Uterus (tissue), 2 donors: ENCODE results near the gene FNBP1L.

Source experiments
- CTCF ChIP-seq, 4 experiments: fragments of 200-600 bp in 2 of 4; fragments of 450-650 bp in 2 of 4; sonication (generic) in 2 of 4; IDR thresholded peaks; one replicate each; pipeline ENCODE4 v1.5.1; 2016 to 2019; ENCODE audit warnings: antibody characterized with exemption in 4 of 4, mild to moderate bottlenecking in 2 of 4, moderate library complexity in 1 of 4
- POLR2A ChIP-seq, 2 donors: fragments of 450-650 bp; IDR thresholded peaks; one replicate each; pipeline ENCODE4 v1.6.1; 2016; ENCODE audit warnings: antibody characterized with exemption in 2 of 2, mild to moderate bottlenecking in 1 of 2, moderate library complexity in 1 of 2

- TF ChIP-seq CTCF (IDR thresholded peaks at IDR 0.05) (no peak), POLR2A (IDR thresholded peaks at IDR 0.05) (no peak)
These were observed 33.2 kb upstream of the FNBP1L start for GRCh38 chr1:93414749-93415148.
